IPS DF 6.9 (cell line): ENCODE measurements around the gene SOCS7.
A peak's percentile ranks its signal among the peaks of the same experiment; 100 is the strongest.

Source experiments
- DNase-seq: peaks from one replicate; pipeline ENCODE4 v3.0.0-alpha.2; 2013; ENCODE audit warnings: low read depth, low spot score
- H3K27ac ChIP-seq: one replicate; pipeline ENCODE4 v1.5.1; 2013; ENCODE audit warnings: low read length, control low read depth
- H3K27me3 ChIP-seq: 2 replicates; pipeline ENCODE4 v1.6.1; 2013; ENCODE audit warnings: mild to moderate bottlenecking, low read length; ENCODE audit not compliant: control insufficient read depth, insufficient read depth
- H3K36me3 ChIP-seq: 2 replicates; pipeline ENCODE4 v1.6.1; 2013; ENCODE audit warnings: low read length; ENCODE audit not compliant: control insufficient read depth, insufficient read depth
- H3K4me1 ChIP-seq: 2 replicates; pipeline ENCODE4 v1.6.1; 2013; ENCODE audit warnings: low read length; ENCODE audit not compliant: control insufficient read depth, insufficient read depth
- H3K4me3 ChIP-seq: 2 replicates; pipeline ENCODE4 v1.5.1; 2013; ENCODE audit warnings: mild to moderate bottlenecking, low read length
- H3K9me3 ChIP-seq: 2 replicates; pipeline ENCODE4 v1.6.1; 2013; ENCODE audit warnings: low read length, inconsistent platforms; ENCODE audit not compliant: control insufficient read depth, insufficient read depth
- WGBS: extraction: QIAGEN DNeasy Blood & Tissue Kit; methylation state at CpG from one replicate; pipeline ENCODE4 v1.1.7; 2013; ENCODE audit warnings: mixed read lengths, missing lambda C conversion rate; ENCODE audit not compliant: insufficient read length, insufficient coverage; 5-methylcytosine and 5-hydroxymethylcytosine counted together

Gene SOCS7

GRCh38 chr17:38350035-38350434 is 1.6 kb upstream of the SOCS7 start:
- no CpG with 5 or more reads among the region's 2 CpGs for WGBS
- Histone ChIP-seq H3K9me3 (no peaks in the 10 kb centered on the region), H3K4me3 (no peak overlapping the region), H3K4me1 (peaks cover 4% of the 10 kb centered on the region; the same call in 1 of the 2 replicates), H3K36me3 (no peaks in the 10 kb centered on the region), H3K27ac (no peak overlapping the region), H3K27me3 (no peaks in the 10 kb centered on the region)
- DNase-seq: no peak

DNA sequence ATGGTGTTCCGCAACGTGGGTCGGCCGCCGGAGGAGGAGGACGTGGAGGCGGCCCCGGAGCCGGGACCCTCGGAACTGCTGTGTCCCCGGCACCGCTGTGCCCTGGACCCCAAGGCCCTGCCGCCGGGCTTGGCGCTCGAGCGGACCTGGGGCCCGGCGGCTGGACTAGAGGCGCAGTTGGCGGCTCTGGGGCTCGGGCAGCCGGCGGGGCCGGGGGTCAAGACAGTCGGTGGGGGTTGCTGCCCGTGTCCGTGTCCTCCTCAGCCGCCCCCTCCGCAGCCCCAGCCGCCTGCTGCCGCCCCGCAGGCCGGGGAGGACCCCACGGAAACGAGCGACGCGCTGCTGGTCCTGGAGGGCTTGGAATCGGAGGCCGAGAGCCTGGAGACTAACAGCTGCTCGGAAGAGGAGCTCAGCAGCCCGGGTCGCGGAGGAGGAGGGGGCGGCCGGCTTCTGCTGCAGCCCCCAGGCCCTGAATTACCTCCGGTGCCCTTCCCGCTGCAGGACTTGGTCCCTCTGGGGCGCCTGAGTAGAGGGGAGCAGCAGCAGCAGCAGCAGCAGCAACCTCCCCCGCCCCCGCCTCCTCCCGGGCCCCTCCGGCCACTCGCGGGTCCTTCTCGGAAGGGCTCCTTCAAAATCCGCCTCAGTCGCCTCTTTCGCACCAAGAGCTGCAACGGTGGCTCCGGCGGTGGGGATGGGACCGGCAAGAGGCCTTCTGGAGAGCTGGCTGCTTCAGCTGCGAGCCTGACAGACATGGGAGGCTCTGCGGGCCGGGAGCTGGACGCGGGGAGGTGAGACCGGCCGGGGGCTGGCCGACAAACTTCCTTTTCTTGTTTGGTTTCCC is 821 bp downstream of the SOCS7 start:
- Histone ChIP-seq H3K27me3 (no peaks in the 10 kb centered on the region), H3K4me3 (peak overlapping the region; percentile 86), H3K36me3 (no peaks in the 10 kb centered on the region), H3K9me3 (no peaks in the 10 kb centered on the region), H3K4me1 (peaks cover 4% of the 10 kb centered on the region; the same call in 1 of the 2 replicates), H3K27ac (no peak overlapping the region)
- no CpG with 5 or more reads among the region's 72 CpGs for whole genome bisulfite sequencing
- DNase-seq: no peak

- WGBS: no CpG with 5 or more reads among the region's 8 CpGs
Observed at GRCh38 chr17:38353086-38353604, 1.5 kb downstream of the SOCS7 start.

DNA sequence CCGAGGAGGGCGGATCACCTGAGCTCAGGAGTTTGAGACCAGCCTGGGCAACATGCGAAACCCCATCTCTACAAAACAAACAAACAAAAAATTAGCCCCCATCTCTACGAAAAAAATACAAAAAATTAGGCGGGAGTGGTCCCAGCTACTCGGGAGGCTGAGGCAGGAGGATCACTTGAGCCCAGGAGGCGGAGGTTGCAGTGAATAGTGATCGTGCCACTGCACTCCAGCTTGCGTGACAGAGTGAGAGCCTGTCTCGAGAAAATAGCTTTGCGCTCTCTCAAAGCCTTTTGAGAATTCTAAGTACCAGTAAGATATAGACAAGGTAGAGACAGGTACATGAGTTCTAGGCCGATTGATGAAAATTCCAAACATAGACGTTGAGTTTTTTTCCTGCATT is 2.0 kb downstream of the SOCS7 start:
- H3K4me3 ChIP-seq: no peak overlapping the region
- 100% methylated on average over 1 of the region's 13 CpGs for whole genome bisulfite sequencing

More at GRCh38 chr17:38353086-38353604, 1.5 kb downstream of the SOCS7 start:
- Histone ChIP-seq H3K9me3 (no peaks in the 10 kb centered on the region), H3K27ac (no peak overlapping the region), H3K4me1 (peaks cover 4% of the 10 kb centered on the region; the same call in 1 of the 2 replicates), H3K27me3 (no peaks in the 10 kb centered on the region), H3K4me3 (peak overlapping the region; percentile 86; the same call in 1 of the 2 replicates), H3K36me3 (no peaks in the 10 kb centered on the region)
- DNase-seq: no peak

GRCh38 chr17:38354466-38354865 is 2.8 kb downstream of the SOCS7 start:
- no peak overlapping the region for H3K4me3 ChIP-seq
- no peaks in the 10 kb centered on the region for H3K9me3 ChIP-seq
- no peak overlapping the region for H3K27ac ChIP-seq
- H3K4me1 ChIP-seq: peaks cover 4% of the 10 kb centered on the region; the same call in 1 of the 2 replicates
- DNase-seq: no peak
- H3K36me3 ChIP-seq: no peaks in the 10 kb centered on the region
- no CpG with 5 or more reads among the region's 7 CpGs for WGBS
- H3K27me3 ChIP-seq: no peaks in the 10 kb centered on the region

More for the DNA sequence above, 2.0 kb downstream of the SOCS7 start:
- Histone ChIP-seq H3K36me3 (no peaks in the 10 kb centered on the region), H3K27ac (no peak overlapping the region), H3K4me1 (peaks cover 4% of the 10 kb centered on the region; the same call in 1 of the 2 replicates), H3K9me3 (no peaks in the 10 kb centered on the region), H3K27me3 (no peaks in the 10 kb centered on the region)
- DNase-seq: no peak

- Histone ChIP-seq H3K36me3 (no peaks in the 10 kb centered on the region), H3K4me1 (peaks cover 4% of the 10 kb centered on the region; the same call in 1 of the 2 replicates), H3K27ac (no peak overlapping the region), H3K27me3 (no peaks in the 10 kb centered on the region), H3K9me3 (no peaks in the 10 kb centered on the region), H3K4me3 (no peak overlapping the region)
- DNase-seq: no peak
- no CpG with 5 or more reads among the region's 4 CpGs for WGBS
Observed at GRCh38 chr17:38355251-38355650, 3.6 kb downstream of the SOCS7 start.

DNA sequence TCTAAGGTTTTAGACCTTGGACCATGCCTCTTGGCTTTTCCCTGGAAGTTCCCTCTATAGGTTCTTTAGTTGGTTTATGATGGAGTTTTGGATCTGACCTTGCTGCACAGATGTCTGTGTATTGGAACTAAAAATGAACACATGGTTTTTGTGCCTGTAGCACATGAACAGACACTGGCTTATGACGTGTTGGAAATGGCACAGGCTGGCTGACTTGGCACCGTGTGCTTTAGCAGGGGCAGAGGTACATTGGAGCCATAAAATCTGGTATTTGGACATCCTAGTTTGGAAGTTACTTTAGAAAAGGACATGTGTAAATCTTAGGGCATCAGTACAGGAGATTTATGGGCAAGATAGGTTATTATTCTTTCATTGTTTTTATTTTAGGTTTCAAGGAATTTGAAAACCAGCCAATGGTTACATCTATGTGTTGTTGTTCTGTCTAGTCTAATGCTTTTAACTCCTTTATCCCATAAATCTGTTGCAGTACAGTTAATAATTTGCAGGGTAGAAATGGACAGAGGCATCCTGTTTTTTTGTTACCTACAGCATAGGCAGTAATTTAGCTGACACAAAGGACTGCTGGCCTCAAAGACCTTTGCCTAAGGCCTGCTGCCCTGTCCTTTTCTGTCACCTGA is 6.0 kb downstream of the SOCS7 start:
- peaks cover 5% of the 10 kb centered on the region for H3K4me1 ChIP-seq
- no CpG with 5 or more reads among the region's 2 CpGs for WGBS

GRCh38 chr17:38358586-38359513 is 7.2 kb downstream of the SOCS7 start:
- WGBS: no CpG with 5 or more reads among the region's 9 CpGs

More for the DNA sequence above, 6.0 kb downstream of the SOCS7 start:
- Histone ChIP-seq H3K9me3 (no peaks in the 10 kb centered on the region), H3K27ac (no peak overlapping the region), H3K36me3 (peaks cover 2% of the 10 kb centered on the region; the same call in 1 of the 2 replicates), H3K4me3 (no peak overlapping the region), H3K27me3 (no peaks in the 10 kb centered on the region)
- DNase-seq: no peak

DNA sequence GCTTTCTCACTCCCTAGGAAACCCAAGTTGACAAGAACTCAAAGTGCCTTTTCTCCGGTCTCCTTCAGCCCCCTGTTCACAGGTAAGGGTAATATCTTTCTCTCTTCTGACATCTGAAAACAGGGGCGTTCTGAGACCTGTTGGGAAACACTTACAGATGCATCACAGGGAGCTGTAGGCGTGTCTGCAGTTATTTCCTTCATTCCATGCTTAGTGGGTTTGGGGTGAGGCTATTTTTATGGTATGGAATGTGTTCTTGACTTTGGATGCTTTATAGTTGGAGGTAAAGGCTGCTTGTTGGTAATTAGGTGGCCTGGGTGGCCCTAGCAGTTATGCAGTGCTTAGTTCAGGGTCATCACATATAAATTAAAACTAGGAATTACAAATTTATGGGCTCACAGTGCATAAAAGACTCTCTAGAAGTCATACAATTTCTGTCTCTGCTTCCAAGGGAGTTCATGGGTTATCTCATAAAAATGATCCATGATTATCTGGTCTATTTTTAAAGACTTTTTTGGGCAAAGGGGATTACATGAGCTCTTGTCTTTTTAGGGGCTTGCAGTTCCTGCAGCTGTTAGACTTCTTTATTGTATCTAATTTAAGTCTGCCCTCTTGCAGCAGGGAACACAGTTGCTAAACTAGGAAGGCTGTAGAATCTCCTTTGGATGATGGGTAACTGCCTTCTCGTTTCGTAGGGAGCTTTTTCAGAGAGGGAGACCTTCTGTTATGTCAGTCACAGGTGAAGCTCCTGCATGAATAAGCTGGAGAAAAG is 10.2 kb downstream of the SOCS7 start:
- no CpG with 5 or more reads among the region's 5 CpGs for WGBS

More at GRCh38 chr17:38358586-38359513, 7.2 kb downstream of the SOCS7 start:
- H3K4me3 ChIP-seq: no peak overlapping the region
- H3K27me3 ChIP-seq: no peaks in the 10 kb centered on the region
- no peaks in the 10 kb centered on the region for H3K9me3 ChIP-seq
- no peak for DNase-seq
- H3K27ac ChIP-seq: no peak overlapping the region
- H3K4me1 ChIP-seq: peaks cover 2% of the 10 kb centered on the region
- peaks cover 2% of the 10 kb centered on the region; the same call in 1 of the 2 replicates for H3K36me3 ChIP-seq

More for the DNA sequence above, 10.2 kb downstream of the SOCS7 start:
- Histone ChIP-seq H3K27me3 (no peaks in the 10 kb centered on the region), H3K4me3 (no peak overlapping the region), H3K27ac (no peak overlapping the region), H3K36me3 (peaks cover 2% of the 10 kb centered on the region; the same call in 1 of the 2 replicates), H3K4me1 (peaks cover 2% of the 10 kb centered on the region), H3K9me3 (no peaks in the 10 kb centered on the region)
- no peak for DNase-seq
